Activated T-helper 2 cell treated with anti-CD3 and anti-CD28 coated beads, Interferon-gamma antibody, Interleukin-2, Interleukin-4, amounts not matched to agents 10 μg/mL and 5 μg/mL and 100 μg/mL, durations not matched to agents 14 hours and 24 hours and 36 hours (primary cell): ENCODE data around the gene TAPBP. TPM values are rescaled to one million over a fixed set of nuclear protein-coding genes. Genes with fewer than 3 reads are reported as not detected.

ENCODE experiments used
- DNase-seq: peaks from one replicate; pipeline ENCODE4 v3.0.0; 2021; ENCODE audit warnings: low spot score
- H3K27ac Mint-ChIP-seq: one replicate; pipeline ENCODE4 v1.8.0; 2021; ENCODE audit warnings: mixed read lengths
- H3K27me3 Mint-ChIP-seq: one replicate; pipeline ENCODE4 v1.8.0; 2021; ENCODE audit warnings: low read depth, mixed read lengths
- H3K36me3 Mint-ChIP-seq: one replicate; pipeline ENCODE4 v1.8.0; 2021; ENCODE audit warnings: low read depth, mixed read lengths
- H3K4me1 Mint-ChIP-seq: one replicate; pipeline ENCODE4 v1.8.0; 2021; ENCODE audit warnings: low read depth, mixed read lengths
- H3K4me3 Mint-ChIP-seq: one replicate; pipeline ENCODE4 v1.8.0; 2021; ENCODE audit warnings: low read depth, mild to moderate bottlenecking, moderate library complexity, mixed read lengths
- H3K9me3 Mint-ChIP-seq: one replicate; pipeline ENCODE4 v1.8.0; 2021; ENCODE audit warnings: mixed read lengths
- intact Hi-C: fragments of 100-400 bp; cut with micrococcal nuclease; formaldehyde crosslinking; loops from one replicate; pipeline ENCODE4 v1.15.1; 2023
- total RNA-seq: library from RNA; stranded (reverse); gene quantifications from 2 replicates; pipeline ENCODE4 v1.2.3, GENCODE V29; 2022

The TAPBP gene
- total RNA-seq, 1 donor from 2014 or later = 274 TPM

DNA sequence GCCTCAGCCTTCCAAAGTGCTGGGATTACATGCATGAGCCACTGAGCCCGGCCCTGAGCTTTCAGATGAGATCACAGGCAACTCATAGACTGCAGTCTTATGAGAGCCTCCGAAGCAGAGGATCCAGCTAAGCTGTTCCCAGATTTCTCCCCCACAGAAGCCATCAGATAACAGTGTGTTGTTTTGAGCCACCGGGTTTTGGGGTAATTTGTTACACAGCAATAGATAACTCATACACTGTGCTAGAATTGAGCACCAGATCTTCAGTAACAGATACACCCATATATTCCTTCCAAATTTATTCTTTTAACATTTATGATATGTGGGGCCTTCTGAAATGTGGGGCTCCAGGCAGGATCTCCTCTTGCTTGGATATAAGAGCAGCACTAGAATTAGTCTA, 22.6 kb upstream of the TAPBP start:
- H3K4me3 Mint-ChIP-seq = no peak overlapping the region
- intact Hi-C loops = no loop called here
- H3K9me3 Mint-ChIP-seq = no peaks in the 10 kb centered on the region
- no peak for DNase-seq
- H3K36me3 Mint-ChIP-seq = no peaks in the 10 kb centered on the region
- peaks cover 15% of the 10 kb centered on the region for H3K4me1 Mint-ChIP-seq
- H3K27ac Mint-ChIP-seq = no peak overlapping the region
- peaks cover 5% of the 10 kb centered on the region for H3K27me3 Mint-ChIP-seq

DNA sequence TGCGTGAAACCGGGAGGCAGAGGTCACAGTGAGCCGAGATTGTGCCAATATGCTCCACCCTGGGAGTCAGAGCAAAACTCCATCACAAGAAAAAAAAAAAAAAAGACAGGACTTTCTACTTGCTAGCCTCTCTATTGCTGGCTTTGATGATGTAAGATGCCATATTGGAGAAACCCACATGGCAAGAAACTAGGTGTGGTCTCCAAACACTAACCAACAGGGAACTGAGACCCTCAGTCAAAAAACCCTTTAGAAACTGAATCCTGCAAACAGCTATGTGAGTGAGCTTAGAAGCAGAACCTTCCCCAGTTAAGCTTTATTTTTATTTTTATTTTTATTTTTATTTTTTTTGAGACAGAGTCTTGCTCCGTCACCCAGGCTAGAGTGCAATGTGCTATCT, 22.0 kb upstream of the TAPBP start:
- H3K9me3 Mint-ChIP-seq = no peaks in the 10 kb centered on the region
- H3K4me3 Mint-ChIP-seq = no peak overlapping the region
- H3K27ac Mint-ChIP-seq = no peak overlapping the region
- intact Hi-C loops = no loop called here
- no peaks in the 10 kb centered on the region for H3K36me3 Mint-ChIP-seq
- peaks cover 5% of the 10 kb centered on the region for H3K27me3 Mint-ChIP-seq
- DNase-seq = no peak
- peaks cover 15% of the 10 kb centered on the region for H3K4me1 Mint-ChIP-seq

DNA sequence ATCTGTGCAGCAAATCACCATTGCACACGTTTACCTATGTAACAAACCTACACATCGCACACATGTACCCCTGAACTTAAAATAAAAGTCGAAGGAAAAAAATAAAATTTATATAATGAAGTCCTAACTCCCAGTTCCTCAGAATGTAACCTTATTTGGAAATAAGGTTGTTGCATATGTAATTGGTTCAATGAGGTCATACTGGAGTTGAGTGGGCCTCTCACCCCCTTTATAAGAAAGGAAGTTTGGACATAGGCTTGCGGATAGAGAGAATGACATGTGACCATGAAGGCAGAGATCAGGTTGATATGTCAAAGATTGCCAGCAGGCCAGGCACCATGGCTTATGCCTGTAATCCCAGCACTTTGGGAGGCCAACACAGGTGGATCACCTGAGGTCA, 19.8 kb upstream of the TAPBP start:
- H3K36me3 Mint-ChIP-seq = no peaks in the 10 kb centered on the region
- no peaks in the 10 kb centered on the region for H3K27me3 Mint-ChIP-seq
- H3K27ac Mint-ChIP-seq = no peak overlapping the region
- no peak overlapping the region for H3K4me3 Mint-ChIP-seq
- peaks cover 10% of the 10 kb centered on the region for H3K4me1 Mint-ChIP-seq
- intact Hi-C loops = no loop called here
- no peak for DNase-seq
- H3K9me3 Mint-ChIP-seq = no peaks in the 10 kb centered on the region

DNA sequence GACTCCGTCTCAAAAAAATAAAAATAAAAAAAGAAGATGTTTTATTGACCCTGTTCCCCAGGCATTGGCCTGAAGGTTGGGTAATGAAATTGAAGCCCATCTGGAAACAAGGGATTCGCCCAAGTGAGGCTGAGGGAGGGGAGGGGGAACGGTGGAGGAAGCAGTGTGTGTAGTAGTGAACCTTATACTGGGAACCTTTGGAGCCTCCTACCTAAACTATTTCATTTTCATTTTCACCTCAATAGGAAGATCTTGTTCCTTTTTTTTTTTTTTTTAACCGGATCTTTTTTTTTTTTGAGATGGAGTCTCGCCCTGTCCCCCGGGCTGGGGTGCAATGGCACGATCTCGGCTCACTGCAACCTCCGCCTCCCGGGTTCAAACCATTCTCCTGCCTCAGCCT, 16.9 kb upstream of the TAPBP start:
- H3K27me3 Mint-ChIP-seq = no peaks in the 10 kb centered on the region
- no peaks in the 10 kb centered on the region for H3K9me3 Mint-ChIP-seq
- peaks cover 10% of the 10 kb centered on the region for H3K4me1 Mint-ChIP-seq
- no peak for DNase-seq
- intact Hi-C loops = no loop called here
- H3K36me3 Mint-ChIP-seq = no peaks in the 10 kb centered on the region
- no peak overlapping the region for H3K4me3 Mint-ChIP-seq
- H3K27ac Mint-ChIP-seq = no peak overlapping the region

DNA sequence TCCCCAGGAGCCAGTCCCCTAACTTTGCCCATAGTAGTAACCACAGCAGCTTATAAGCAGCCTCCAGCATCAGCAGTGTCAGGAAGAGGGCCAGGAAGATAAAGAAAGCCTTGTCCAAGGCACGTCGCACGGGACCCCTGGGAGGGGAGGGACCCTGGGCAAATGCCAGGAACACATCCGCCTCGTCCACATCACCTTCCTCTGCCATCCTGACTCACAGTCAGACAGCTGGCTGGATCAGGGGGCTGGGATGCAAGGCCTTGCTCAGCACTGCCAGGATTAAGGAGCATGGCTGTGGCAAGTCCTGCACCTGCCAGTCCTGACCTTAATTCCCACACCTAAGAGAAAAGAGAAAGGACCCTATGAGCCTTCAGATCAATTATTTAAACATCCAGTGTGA, 15.2 kb upstream of the TAPBP start:
- Mint-ChIP-seq H3K9me3 (no peaks in the 10 kb centered on the region), H3K36me3 (no peaks in the 10 kb centered on the region), H3K27ac (no peak overlapping the region), H3K4me1 (peaks cover 10% of the 10 kb centered on the region), H3K27me3 (no peaks in the 10 kb centered on the region), H3K4me3 (no peak overlapping the region)
- intact Hi-C loops = no loop called here
- no peak for DNase-seq

DNA sequence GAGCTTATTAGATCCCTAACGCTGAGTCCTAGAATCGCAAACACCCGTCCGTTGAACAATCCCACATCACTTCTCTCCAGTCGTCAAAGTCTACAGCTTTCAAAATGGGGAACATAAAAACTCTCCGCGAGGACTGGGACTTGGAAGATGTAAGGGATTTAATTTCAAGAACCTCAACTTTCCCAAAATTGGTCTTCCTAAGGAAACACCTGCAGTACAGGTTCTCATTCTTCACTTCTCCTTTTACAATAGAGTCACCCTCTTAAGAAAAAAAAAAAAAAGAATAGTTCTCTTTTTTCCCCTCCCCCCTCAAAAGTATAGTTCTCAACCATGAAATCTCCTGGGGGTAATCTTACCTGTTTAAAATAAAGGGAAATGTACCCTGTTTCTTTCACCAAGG, 10.2 kb upstream of the TAPBP start:
- Mint-ChIP-seq H3K27me3 (no peaks in the 10 kb centered on the region), H3K36me3 (peaks cover 36% of the 10 kb centered on the region), H3K27ac (no peak overlapping the region), H3K9me3 (no peaks in the 10 kb centered on the region), H3K4me1 (peaks cover 36% of the 10 kb centered on the region), H3K4me3 (peak overlapping the region; percentile 92)
- no peak for DNase-seq
- intact Hi-C loops = no loop called here

DNA sequence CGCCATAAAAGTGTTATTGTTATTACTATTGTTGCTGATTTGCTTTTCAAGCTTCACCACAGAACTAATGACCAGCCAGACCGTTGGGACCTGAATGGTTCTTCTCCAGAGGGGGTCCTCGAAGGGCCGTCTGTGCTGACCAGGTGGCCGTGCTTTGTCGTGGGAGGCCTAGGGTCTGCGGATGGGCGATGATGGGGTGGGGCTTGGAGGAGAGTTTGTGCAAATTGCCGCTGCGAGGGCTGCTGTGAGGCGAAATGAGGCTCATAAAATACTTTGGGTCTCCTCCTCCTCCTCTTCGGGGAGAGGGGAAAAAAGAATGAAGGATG, 9.7 kb upstream of the TAPBP start:
- intact Hi-C loops = loop anchor here (1.0 kb wide), 2 partner anchors 9 to 51 kb away; partner anchors contain the start of genes RPS18 and TAPBP
- Mint-ChIP-seq H3K4me3 (peak overlapping the region; percentile 92), H3K9me3 (no peaks in the 10 kb centered on the region), H3K36me3 (peaks cover 41% of the 10 kb centered on the region), H3K4me1 (peaks cover 41% of the 10 kb centered on the region), H3K27ac (peak overlapping the region; percentile 93), H3K27me3 (no peaks in the 10 kb centered on the region)
- no peak for DNase-seq

DNA sequence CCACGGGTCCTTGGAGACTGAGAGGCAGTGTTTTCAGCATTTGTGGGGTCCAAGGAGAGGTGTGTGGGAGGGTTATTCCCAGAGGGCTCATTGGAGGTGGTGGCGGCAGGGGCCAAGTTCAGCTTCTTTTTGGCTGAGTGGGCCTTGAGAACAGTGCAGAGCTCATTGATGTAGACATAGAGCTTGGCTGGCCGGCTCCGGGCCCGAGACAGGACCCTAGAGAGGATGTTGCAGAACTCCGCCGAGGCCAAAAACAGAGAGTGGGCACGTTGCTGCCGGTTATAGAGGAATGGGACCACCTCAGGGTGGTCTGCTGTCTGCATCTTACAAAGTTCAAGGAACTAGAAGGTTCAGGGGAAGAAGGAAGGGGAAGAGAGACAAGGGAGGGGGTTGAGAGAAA, 7.3 kb upstream of the TAPBP start:
- no peaks in the 10 kb centered on the region for H3K27me3 Mint-ChIP-seq
- peaks cover 49% of the 10 kb centered on the region for H3K4me1 Mint-ChIP-seq
- H3K36me3 Mint-ChIP-seq = peaks cover 55% of the 10 kb centered on the region
- intact Hi-C loops = no loop called here
- DNase-seq = no peak
- H3K27ac Mint-ChIP-seq = peak overlapping the region; percentile 77
- peak overlapping the region; percentile 81 for H3K4me3 Mint-ChIP-seq
- no peaks in the 10 kb centered on the region for H3K9me3 Mint-ChIP-seq

DNA sequence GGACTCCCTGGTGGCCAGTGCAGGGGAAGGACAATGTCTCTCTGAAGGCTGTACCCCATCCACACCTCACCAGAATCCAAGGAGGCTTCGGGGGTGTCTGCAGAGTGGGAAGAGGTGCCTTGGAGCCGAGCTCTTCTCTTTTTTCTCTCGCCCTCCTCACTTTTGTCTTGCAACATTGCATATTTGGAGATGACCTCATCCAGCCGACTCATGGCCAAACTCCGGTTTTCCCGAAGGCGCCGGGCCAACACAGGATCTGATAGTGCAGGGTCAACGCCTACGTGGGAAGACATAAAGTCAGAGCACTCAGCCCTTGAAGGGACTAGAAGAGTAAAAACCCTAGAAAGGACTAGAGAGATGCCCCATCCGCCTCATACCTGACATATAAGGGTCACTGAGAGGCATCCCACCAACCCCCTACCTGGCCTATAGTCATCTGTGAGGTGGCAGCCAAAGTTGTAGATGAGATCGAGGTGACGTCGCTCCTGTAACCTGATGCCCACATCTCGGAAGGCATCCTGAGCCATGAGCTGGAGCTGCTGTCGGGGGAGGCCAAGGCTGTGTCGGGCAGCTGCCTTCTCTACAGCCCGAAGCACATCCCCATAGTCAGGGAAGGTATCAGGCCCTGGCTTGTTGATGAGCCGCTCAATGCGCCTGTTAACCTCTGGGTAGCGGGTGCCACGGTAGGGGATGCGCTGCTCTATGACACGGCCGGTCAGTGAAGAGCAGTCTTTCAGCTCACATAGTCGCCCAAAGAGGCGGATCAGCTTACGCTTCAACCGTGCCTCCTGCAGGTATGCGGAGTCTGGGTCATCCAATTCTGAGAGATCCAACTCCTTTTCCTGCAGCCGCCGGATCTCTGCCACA, 6.7 kb upstream of the TAPBP start:
- intact Hi-C loops = no loop called here
- Mint-ChIP-seq H3K4me1 (peaks cover 49% of the 10 kb centered on the region), H3K4me3 (peak overlapping the region; percentile 81), H3K27me3 (no peaks in the 10 kb centered on the region), H3K27ac (no peak overlapping the region), H3K9me3 (no peaks in the 10 kb centered on the region), H3K36me3 (peaks cover 55% of the 10 kb centered on the region)
- DNase-seq = no peak

DNA sequence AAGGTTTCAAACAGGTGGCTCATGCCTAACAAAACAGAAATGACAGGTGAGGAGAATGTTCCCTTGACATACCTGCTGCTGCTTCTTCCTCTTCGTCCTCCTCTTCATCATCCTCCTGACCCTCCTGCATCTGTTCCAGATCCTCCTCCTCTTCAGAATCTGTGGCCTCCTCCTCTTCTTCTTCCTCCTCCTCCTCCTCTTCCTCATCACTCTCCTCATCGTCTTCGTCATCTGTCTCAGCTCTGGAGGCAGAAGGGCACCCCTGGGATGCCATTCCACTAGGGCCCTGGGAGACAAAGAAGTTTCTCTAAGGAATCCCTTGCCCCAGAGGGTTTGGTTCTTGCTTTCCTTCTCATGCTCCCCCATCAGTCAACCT, 6.0 kb upstream of the TAPBP start:
- DNase-seq = no peak
- intact Hi-C loops = loop anchor here (2.0 to 10.0 kb wide), 2 partner anchors 99 to 465 kb away; partner anchors contain the start of genes CUTA, PSMB9 and TAP1
- Mint-ChIP-seq H3K9me3 (no peaks in the 10 kb centered on the region), H3K4me3 (peak overlapping the region; percentile 19), H3K27ac (peak overlapping the region; percentile 17), H3K36me3 (peaks cover 55% of the 10 kb centered on the region), H3K4me1 (peaks cover 54% of the 10 kb centered on the region), H3K27me3 (no peaks in the 10 kb centered on the region)

DNA sequence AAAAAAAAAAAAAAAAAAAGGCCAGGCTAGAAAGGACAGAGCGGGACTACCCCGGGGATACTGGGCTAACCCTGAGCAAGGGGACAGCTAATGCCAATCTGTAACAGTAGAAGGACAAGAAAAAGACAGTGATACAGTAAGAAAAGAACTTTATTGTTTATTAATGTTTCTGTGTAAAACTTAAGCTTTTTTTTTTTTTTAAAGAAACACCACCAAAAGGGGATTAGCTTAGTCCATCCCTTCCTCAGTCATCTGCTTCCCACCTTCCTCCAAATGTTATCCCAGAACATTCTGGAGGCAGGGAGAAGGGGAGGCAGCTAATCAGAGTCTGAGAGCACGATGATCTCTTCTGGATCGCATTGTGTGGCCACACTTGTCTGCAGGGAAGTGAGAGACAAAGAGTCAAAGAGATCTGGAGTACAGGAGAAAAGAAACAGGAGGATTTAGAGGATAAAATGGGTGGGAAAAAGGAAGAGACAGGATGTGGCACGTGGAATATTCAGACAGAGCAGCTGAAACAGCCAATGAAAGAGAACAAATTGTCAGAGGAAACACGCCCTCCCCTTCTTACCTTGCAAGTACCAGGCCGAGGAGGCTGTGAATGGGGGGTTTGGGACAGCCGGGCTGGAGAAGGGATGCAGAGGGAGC, 4.7 kb upstream of the TAPBP start:
- intact Hi-C loops = loop anchor here (2.0 to 10.0 kb wide), 2 partner anchors 100 to 464 kb away; partner anchors contain the start of genes CUTA, PSMB9 and TAP1
- Mint-ChIP-seq H3K27ac (peak overlapping the region; percentile 97), H3K4me3 (peak overlapping the region; percentile 98), H3K4me1 (peaks cover 55% of the 10 kb centered on the region), H3K36me3 (peaks cover 63% of the 10 kb centered on the region), H3K9me3 (no peaks in the 10 kb centered on the region), H3K27me3 (no peaks in the 10 kb centered on the region)
- DNase-seq = no peak

DNA sequence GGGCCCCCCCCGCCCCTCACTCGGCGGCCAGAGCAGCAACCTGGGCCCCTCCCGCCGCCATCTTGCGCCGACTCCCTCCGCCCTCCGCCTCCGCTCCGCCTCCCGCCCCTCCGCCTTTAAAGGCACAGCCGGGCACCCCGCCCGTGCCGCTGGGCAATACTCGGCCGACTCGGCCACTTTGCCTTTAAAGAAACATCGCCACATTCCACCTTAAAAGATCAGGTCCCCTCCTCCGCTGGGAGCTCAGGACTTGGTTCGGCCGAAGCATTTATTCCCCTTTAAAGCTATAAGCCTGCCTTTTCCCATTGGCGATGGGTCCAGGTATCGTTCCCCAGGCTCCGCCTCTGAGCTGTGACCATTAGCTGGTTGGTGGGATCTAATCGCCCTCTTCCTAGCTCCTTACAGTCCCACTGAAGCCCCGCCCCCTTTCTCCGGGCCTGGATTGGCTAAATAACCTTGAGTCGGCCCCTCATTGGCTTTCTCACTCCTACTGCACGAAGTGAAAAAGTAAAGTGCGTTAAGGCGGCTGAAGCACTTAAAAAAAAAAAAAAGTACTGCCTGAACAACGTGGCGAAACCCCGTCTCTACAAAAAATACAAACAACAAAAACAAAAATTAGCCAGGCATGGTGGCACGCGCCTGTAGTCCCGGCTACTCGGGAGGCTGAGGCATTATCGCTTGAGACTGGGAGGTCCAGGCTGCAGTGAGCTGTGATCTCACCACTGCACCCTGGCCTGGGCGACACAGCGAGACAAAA, 4.0 kb upstream of the TAPBP start, which contains the start of gene ZBTB22:
TSS of gene ZBTB22 (minus strand) at position 76 of the 757 bp plus-strand sequence. CDS start 828 bp downstream, outside the sequence.
- intact Hi-C loops = loop anchor here (2.0 to 10.0 kb wide), 2 partner anchors 101 to 463 kb away; partner anchors contain the start of genes CUTA, PSMB9 and TAP1
- peaks cover 69% of the 10 kb centered on the region for H3K36me3 Mint-ChIP-seq
- no peaks in the 10 kb centered on the region for H3K9me3 Mint-ChIP-seq

More for the DNA sequence above, 4.0 kb upstream of the TAPBP start, which contains the start of gene ZBTB22:
- peak within 1 kb of the TSS; percentile 99 for H3K4me3 Mint-ChIP-seq
- peak; percentile 95 for DNase-seq
- H3K27ac Mint-ChIP-seq = peak within 1 kb of the TSS; percentile 97
- H3K27me3 Mint-ChIP-seq = no peaks in the 10 kb centered on the region
- H3K4me1 Mint-ChIP-seq = peaks cover 52% of the 10 kb centered on the region
